GM19025 (cell line): Measurements from ENCODE around the gene AMZ2.

Experiments
- ATAC-seq: cut with Tn5 transposase; IDR thresholded peaks from one replicate; pipeline ENCODE4 v1.9.1; 2021; ENCODE audit warnings: mild to moderate bottlenecking, low read depth, moderate library complexity; ENCODE audit not compliant: unreplicated experiment

AMZ2 gene

GRCh38 chr17:68289936-68290267, 42.1 kb downstream of the AMZ2 start:
- no peak for ATAC-seq

- no peak for ATAC-seq
Observed at GRCh38 chr17:68290268-68290954, 42.6 kb downstream of the AMZ2 start.

GRCh38 chr17:68290955-68291835, 43.4 kb downstream of the AMZ2 start, which contains the start of the genes ARSG and SLC16A6:
Gene ARSG, plus strand, starts transcription at chr17:68291495. Its CDS starts 15,999 bp downstream, at chr17:68307494.
Gene SLC16A6, minus strand, starts transcription at chr17:68291127. Its CDS starts 12,807 bp downstream, at chr17:68278320.
- peak; percentile 50 for ATAC-seq

- ATAC-seq = peak; percentile 60
Observed at GRCh38 chr17:68291836-68292688, 44.2 kb downstream of the AMZ2 start.

GRCh38 chr17:68292689-68293040, 44.8 kb downstream of the AMZ2 start:
- ATAC-seq = no peak

- no peak for ATAC-seq
Observed at GRCh38 chr17:68293490-68294195, 45.8 kb downstream of the AMZ2 start.

GRCh38 chr17:68294196-68294555, 46.3 kb downstream of the AMZ2 start:
- ATAC-seq = no peak

GRCh38 chr17:68294617-68295016, 46.8 kb downstream of the AMZ2 start:
- no peak for ATAC-seq

- no peak for ATAC-seq
Observed at GRCh38 chr17:68295086-68295485, 47.2 kb downstream of the AMZ2 start.

- no peak for ATAC-seq
Observed at GRCh38 chr17:68296217-68297191, 48.7 kb downstream of the AMZ2 start.

- ATAC-seq = no peak
Observed at GRCh38 chr17:68297195-68297594, 49.4 kb downstream of the AMZ2 start.

GRCh38 chr17:68298601-68299000, 50.8 kb downstream of the AMZ2 start:
- no peak for ATAC-seq

- no peak for ATAC-seq
Observed at GRCh38 chr17:68299817-68300216, 52.0 kb downstream of the AMZ2 start.

GRCh38 chr17:68301438-68301959, 53.7 kb downstream of the AMZ2 start:
- no peak for ATAC-seq

- no peak for ATAC-seq
Observed at GRCh38 chr17:68302066-68302564, 54.3 kb downstream of the AMZ2 start.

- ATAC-seq = no peak
Observed at GRCh38 chr17:68302666-68303065, 54.8 kb downstream of the AMZ2 start.

GRCh38 chr17:68304706-68305105, 56.9 kb downstream of the AMZ2 start:
- ATAC-seq = no peak

- no peak for ATAC-seq
Observed at GRCh38 chr17:68305142-68305541, 57.3 kb downstream of the AMZ2 start.
